Kidney epithelial cell (primary cell): ENCODE data around the gene XPO1. TPM values are rescaled to one million over a fixed set of nuclear protein-coding genes. Genes with fewer than 3 reads are reported as not detected.
"Not testable (repeated sequence)": the region's sequence is repeated elsewhere in the genome, so short reads cannot be mapped to it uniquely, and the experiment has no call there.

Experiments used
- DNase-seq: peaks from one replicate; pipeline ENCODE4 v3.0.0-alpha.2; 2010; ENCODE audit warnings: low read depth
- H3K27me3 ChIP-seq: 2 replicates; pipeline ENCODE4 v1.6.0; 2011; ENCODE audit warnings: low read length; ENCODE audit not compliant: control insufficient read depth, insufficient read depth
- H3K36me3 ChIP-seq: 2 replicates; pipeline ENCODE4 v1.5.1; 2011; ENCODE audit warnings: low read length; ENCODE audit not compliant: control insufficient read depth, insufficient read depth
- H3K4me3 ChIP-seq: 2 replicates; pipeline ENCODE4 v1.5.1; 2011; ENCODE audit warnings: low read depth, mild to moderate bottlenecking, control low read depth, low read length
- total RNA-seq: library from RNA; depleted of rRNA; stranded (reverse); fragments of >200 nt; gene quantifications from 2 replicates; pipeline ENCODE4 v1.2.3, GENCODE V29; 2015
- TF ChIP-seq, protein P1 (sequence below): IDR thresholded peaks from 2 replicates; pipeline ENCODE4 v1.5.1; 2011; ENCODE audit warnings: mild to moderate bottlenecking, moderate library complexity, low read length, control low read depth, inconsistent platforms; ENCODE audit not compliant: insufficient read depth, poor library complexity, severe bottlenecking

XPO1 gene
- total RNA-seq, 1 donor from 2014 or later, result 81.5 TPM

DNA sequence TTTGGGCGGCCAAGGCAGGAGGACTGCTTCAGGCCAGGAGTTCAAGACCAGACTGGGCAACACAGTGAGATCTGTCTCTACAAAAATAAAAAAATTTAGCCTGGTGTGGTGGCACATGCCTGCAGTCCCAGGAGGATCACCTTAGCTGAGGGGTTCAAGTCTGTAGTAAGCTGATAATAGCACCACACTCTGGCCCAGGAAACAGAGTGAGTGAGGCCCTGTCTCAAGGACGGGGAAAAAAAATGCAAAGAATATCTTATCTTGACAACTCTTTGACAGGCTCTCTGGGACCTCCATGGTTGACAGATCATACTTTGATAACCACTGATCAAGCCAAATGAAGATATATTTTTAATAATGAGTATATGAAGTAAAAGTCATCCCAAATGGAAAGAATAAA lies 89.9 kb downstream of the XPO1 start:
- TF ChIP-seq, protein P1, sequence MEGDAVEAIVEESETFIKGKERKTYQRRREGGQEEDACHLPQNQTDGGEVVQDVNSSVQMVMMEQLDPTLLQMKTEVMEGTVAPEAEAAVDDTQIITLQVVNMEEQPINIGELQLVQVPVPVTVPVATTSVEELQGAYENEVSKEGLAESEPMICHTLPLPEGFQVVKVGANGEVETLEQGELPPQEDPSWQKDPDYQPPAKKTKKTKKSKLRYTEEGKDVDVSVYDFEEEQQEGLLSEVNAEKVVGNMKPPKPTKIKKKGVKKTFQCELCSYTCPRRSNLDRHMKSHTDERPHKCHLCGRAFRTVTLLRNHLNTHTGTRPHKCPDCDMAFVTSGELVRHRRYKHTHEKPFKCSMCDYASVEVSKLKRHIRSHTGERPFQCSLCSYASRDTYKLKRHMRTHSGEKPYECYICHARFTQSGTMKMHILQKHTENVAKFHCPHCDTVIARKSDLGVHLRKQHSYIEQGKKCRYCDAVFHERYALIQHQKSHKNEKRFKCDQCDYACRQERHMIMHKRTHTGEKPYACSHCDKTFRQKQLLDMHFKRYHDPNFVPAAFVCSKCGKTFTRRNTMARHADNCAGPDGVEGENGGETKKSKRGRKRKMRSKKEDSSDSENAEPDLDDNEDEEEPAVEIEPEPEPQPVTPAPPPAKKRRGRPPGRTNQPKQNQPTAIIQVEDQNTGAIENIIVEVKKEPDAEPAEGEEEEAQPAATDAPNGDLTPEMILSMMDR, result no peak
- no peak overlapping the region for H3K4me3 ChIP-seq
- H3K27me3 ChIP-seq, result no peaks in the 10 kb centered on the region
- no peak for DNase-seq
- H3K36me3 ChIP-seq, result no peaks in the 10 kb centered on the region

DNA sequence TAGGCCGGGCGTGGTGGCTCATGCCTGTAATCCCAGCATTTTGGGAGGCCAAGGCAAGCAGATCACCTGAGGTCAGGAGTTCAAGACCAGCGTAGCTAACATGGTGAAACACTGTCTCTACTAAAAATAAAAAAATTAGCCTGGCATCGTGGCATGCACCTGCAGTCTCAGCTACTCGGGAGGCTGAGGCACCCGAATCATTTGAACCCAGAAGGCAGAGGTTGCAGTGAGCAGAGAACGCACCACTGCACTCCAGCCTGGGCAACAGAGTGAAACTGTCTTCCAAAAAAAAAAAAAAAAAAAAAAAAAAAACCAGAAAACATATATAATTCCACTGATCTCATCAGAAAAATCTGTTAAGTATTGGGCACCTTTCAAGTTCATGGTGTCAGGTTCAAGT lies 91.2 kb downstream of the XPO1 start:
- not testable (repeated sequence) for DNase-seq, H3K27me3 ChIP-seq, H3K36me3 ChIP-seq, H3K4me3 ChIP-seq

DNA sequence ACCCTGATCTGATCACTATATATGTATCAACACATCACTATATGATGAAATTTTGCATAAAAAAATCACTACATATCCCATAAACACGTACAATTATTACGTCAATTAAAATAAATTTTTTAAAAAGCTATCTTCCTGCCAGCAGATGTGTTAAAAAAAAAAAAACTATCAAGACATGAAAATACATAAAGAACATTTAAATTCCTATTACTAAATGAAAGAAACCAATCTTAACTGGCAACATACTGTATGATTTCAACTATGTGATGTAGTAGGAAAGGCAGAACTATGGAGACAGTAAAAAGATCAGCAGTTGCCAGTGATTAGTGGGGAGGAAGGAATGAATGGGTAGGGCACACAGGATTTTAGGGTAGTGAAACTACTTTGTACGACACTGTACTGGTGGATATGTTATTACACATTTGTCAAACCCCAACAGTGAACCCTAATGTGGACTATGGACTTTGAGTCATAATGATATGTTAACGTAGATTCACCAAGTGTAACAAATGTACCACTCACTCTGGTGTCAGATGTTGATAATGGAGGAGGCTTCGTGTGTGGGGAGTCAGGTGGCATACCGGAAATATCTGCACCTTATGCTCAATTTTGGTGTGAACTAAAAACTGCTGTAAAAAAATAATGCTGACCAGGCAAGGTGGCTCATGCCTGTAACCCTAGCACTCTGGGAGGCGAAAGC lies 94.7 kb downstream of the XPO1 start:
- TF ChIP-seq, protein P1, result no peak
- Histone ChIP-seq H3K27me3 (no peaks in the 10 kb centered on the region), H3K4me3 (no peak overlapping the region), H3K36me3 (no peaks in the 10 kb centered on the region)
- DNase-seq, result no peak

DNA sequence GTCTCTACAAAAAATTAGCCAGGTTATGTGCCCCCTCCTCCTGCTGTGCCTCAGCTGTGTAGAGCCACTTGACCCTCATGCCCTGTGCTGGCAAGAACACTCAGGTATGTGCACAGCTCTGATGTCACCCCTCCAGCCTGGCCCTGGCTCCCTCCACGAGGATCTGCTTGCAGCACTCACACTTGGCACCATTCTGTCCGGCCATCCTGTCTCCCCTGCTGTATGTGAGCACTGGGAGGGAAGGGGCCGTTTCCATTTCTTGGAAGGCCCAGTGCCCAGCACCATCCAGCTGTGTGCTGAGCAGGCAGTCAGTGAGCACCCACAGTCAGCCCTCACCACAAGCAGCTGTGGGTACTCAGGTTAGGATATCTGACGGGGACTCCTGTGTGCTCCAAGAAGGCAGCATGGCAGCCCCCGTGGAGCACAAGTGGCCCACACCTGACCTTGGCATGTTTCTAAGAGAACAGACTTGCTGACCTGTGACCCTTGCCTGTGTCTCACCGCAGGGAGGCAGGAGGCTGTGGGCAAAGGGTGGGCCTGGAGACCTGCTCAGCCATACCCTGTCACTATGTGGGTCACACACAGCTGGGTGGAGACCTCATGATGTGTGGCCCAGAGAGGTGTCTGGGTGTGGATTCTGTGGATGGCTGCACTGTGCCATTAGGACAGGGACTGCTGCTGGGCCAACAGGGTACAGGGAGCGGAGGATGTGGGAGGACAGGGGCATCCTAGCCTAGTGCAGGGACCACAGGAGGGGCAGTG lies 98.7 kb downstream of the XPO1 start:
- Histone ChIP-seq H3K27me3 (no peaks in the 10 kb centered on the region), H3K4me3 (no peak overlapping the region), H3K36me3 (no peaks in the 10 kb centered on the region)
- no peak for DNase-seq
- TF ChIP-seq, protein P1, result no peak

DNA sequence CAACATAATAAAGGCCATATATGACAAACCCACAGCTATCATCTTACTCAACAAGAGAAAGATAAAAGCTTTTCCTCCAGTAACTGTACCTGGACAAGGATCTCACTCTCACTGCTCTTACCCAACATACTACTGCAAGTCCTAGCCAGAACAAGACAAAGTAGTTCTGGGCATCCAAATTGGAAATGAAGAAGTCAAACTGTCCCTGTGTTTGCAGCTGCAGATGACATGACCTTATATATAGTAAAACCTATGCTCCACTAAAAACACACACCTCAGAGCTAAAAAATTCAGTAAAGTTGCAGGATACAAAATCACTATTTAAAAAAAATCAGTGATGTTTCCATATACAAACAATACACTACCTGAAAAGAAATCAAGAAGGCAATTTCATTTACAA lies 99.5 kb downstream of the XPO1 start:
- DNase-seq, result no peak
- H3K27me3 ChIP-seq, result no peaks in the 10 kb centered on the region
- no peak overlapping the region for H3K4me3 ChIP-seq
- TF ChIP-seq, protein P1, result no peak
- H3K36me3 ChIP-seq, result no peaks in the 10 kb centered on the region

DNA sequence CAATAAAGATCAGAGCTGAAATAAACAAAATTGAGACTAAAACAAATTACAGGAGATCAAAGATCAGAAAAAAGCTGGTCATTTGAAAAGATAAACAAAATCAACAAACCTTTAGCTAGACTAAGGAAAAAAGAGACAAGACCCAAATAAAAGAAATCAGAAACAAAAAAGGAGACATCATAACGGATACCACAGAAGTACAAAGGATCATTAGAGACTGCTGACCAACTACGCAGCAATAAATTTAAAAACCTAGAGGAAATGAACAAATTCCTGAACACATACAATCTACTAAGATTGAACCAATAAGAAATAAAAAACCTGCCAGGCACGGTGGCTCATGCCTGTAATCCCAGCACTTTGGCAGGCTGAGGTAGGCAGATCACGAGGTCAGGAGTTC lies 101.0 kb downstream of the XPO1 start:
- H3K36me3 ChIP-seq, result no peaks in the 10 kb centered on the region
- no peaks in the 10 kb centered on the region for H3K27me3 ChIP-seq
- TF ChIP-seq, protein P1, result no peak
- no peak overlapping the region for H3K4me3 ChIP-seq
- DNase-seq, result no peak
